A673 (cell line): ENCODE data around the gene SLC41A3. TPM values are rescaled to one million over a fixed set of nuclear protein-coding genes. Genes with fewer than 3 reads are reported as not detected.

Experiments used
- BruUV-seq: library from RNA; stranded (reverse); fragments of 400-500 nt; replicated peaks from 2 replicates; lab custom pipeline; 2021; lab: Mats Ljungman, UMichigan
- CTCF ChIA-PET: fragments of 300-600 bp; sonication (Branson Sonifier 250); formaldehyde crosslinking; loops from one replicate; lab custom pipeline; 2022; ENCODE audit warnings: antibody characterized with exemption; lab: Charles Lee
- POLR2A ChIA-PET: fragments of 300-600 bp; sonication (Branson Sonifier 250); formaldehyde crosslinking; loops from one replicate; lab custom pipeline; 2022; ENCODE audit warnings: antibody characterized with exemption; ENCODE audit not compliant: low non-redundant PET; lab: Charles Lee
- DNase-seq: peaks from one replicate; pipeline ENCODE4 v3.0.0-alpha.2; 2015; ENCODE audit warnings: low spot score
- H3K27ac ChIP-seq: fragments of 200-600 bp; sonication (generic); 2 replicates; pipeline ENCODE4 v1.5.1; 2016; ENCODE audit warnings: mixed run types, low read depth, mild to moderate bottlenecking, mixed read lengths, antibody characterized with exemption, low read length; ENCODE audit not compliant: poor library complexity, severe bottlenecking
- H3K27me3 ChIP-seq: fragments of 200-600 bp; sonication (generic); replicated peaks from 2 replicates; pipeline ENCODE4 v1.6.1; 2017; ENCODE audit warnings: mixed run types, low read depth, mild to moderate bottlenecking, mixed read lengths, antibody characterized with exemption, low read length; ENCODE audit not compliant: insufficient read depth, poor library complexity
- H3K36me3 ChIP-seq: fragments of 200-600 bp; sonication (generic); 2 replicates; pipeline ENCODE4 v1.6.1; 2016; ENCODE audit warnings: mixed run types, mild to moderate bottlenecking, mixed read lengths, antibody characterized with exemption, low read length; ENCODE audit not compliant: insufficient read depth, poor library complexity, severe bottlenecking
- H3K4me1 ChIP-seq: fragments of 200-600 bp; sonication (generic); 2 replicates; pipeline ENCODE4 v1.6.1; 2017; ENCODE audit warnings: mixed run types, mild to moderate bottlenecking, mixed read lengths, antibody characterized with exemption, low read length; ENCODE audit not compliant: insufficient read depth, poor library complexity, severe bottlenecking
- H3K4me3 ChIP-seq: fragments of 200-600 bp; sonication (generic); 2 replicates; pipeline ENCODE4 v1.5.1; 2016; ENCODE audit warnings: low read depth, mixed run types, mild to moderate bottlenecking, mixed read lengths, low read length; ENCODE audit not compliant: poor library complexity, severe bottlenecking
- H3K9me3 ChIP-seq: fragments of 200-600 bp; sonication (generic); 2 replicates; pipeline ENCODE4 v1.6.1; 2016; ENCODE audit warnings: mixed run types, low read depth, mild to moderate bottlenecking, mixed read lengths, antibody characterized with exemption, low read length; ENCODE audit not compliant: poor library complexity, severe bottlenecking
- CTCF ChIP-seq: fragments of 300-800, 200-600 bp; sonication (generic); conservative IDR thresholded peaks from 2 replicates; pipeline ENCODE4 v1.5.1; 2017; ENCODE audit warnings: low read depth, mild to moderate bottlenecking, antibody characterized with exemption, low read length, moderate library complexity, mixed read lengths
- EZH2 ChIP-seq: fragments of 200-600 bp; sonication (generic); IDR thresholded peaks from 2 replicates; pipeline ENCODE4 v1.6.1; 2017; ENCODE audit warnings: borderline replicate concordance, low read depth, mild to moderate bottlenecking, mixed read lengths, antibody characterized with exemption, low read length; ENCODE audit not compliant: poor library complexity, severe bottlenecking
- intact Hi-C: fragments of 100-400 bp; cut with micrococcal nuclease; formaldehyde crosslinking; loops from one replicate; pipeline ENCODE4 v1.10.0; 2022; ENCODE audit not compliant: unreplicated experiment
- total RNA-seq: library from RNA; stranded (reverse); gene quantifications from 2 replicates; pipeline ENCODE4 v1.2.3, GENCODE V29; 2021

Gene SLC41A3
- total RNA-seq, 1 experiment from 2014 or later = 56.5 TPM

GRCh38 chr3:126050050-126050392, 33.9 kb downstream of the SLC41A3 start:
- CTCF ChIA-PET = no interaction called here

GRCh38 chr3:126049289-126050049, 34.5 kb downstream of the SLC41A3 start:
- DNase-seq = no peak
- CTCF ChIA-PET = no interaction called here
- Histone ChIP-seq H3K4me1 (no peaks in the 10 kb centered on the region), H3K4me3 (no peak overlapping the region), H3K36me3 (no peaks in the 10 kb centered on the region), H3K9me3 (no peaks in the 10 kb centered on the region), H3K27me3 (no peaks in the 10 kb centered on the region), H3K27ac (no peak overlapping the region)
- TF ChIP-seq EZH2 (no peak), CTCF (no peak)
- BruUV-seq = no TSS peak
- intact Hi-C loops = no loop called here
- POLR2A ChIA-PET = no interaction called here

More at GRCh38 chr3:126050050-126050392, 33.9 kb downstream of the SLC41A3 start:
- TF ChIP-seq CTCF = no peak
- no peak for TF ChIP-seq EZH2
- intact Hi-C loops = no loop called here
- H3K4me3 ChIP-seq = no peak overlapping the region
- no peaks in the 10 kb centered on the region for H3K36me3 ChIP-seq
- DNase-seq = no peak
- BruUV-seq = no TSS peak
- no peaks in the 10 kb centered on the region for H3K9me3 ChIP-seq
- H3K27ac ChIP-seq = no peak overlapping the region
- H3K4me1 ChIP-seq = no peaks in the 10 kb centered on the region
- POLR2A ChIA-PET = no interaction called here
- no peaks in the 10 kb centered on the region for H3K27me3 ChIP-seq

- ChIA-PET POLR2A (no interaction called here), CTCF (no interaction called here)
- Histone ChIP-seq H3K27me3 (no peaks in the 10 kb centered on the region), H3K9me3 (peaks cover 2% of the 10 kb centered on the region), H3K36me3 (no peaks in the 10 kb centered on the region), H3K4me3 (no peak overlapping the region), H3K27ac (no peak overlapping the region), H3K4me1 (no peaks in the 10 kb centered on the region)
- intact Hi-C loops = no loop called here
- TF ChIP-seq CTCF (no peak), EZH2 (no peak)
- no TSS peak for BruUV-seq
- no peak for DNase-seq
These were observed 43.5 kb downstream of the SLC41A3 start for GRCh38 chr3:126040386-126040785.
